HepG2 (cell line): Measurements from ENCODE around the gene ZNF23. TPM values are rescaled to one million over a fixed set of nuclear protein-coding genes. Genes with fewer than 3 reads are reported as not detected.

ENCODE experiments used
- ATAC-seq: fragments of 200-7000 bp; cut with Tn5 transposase; 3 replicates; pipeline ENCODE4 v1.9.1; 2020; ENCODE audit warnings: mild to moderate bottlenecking, moderate library complexity
- BruUV-seq: library from RNA; stranded (reverse); fragments of 400-500 nt; replicated peaks from 2 replicates; lab custom pipeline; 2021; lab: Mats Ljungman, UMichigan
- CTCF ChIA-PET: fragments of 300-600 bp; formaldehyde crosslinking; extraction: SDS; loops from one replicate; lab custom pipeline; 2021; ENCODE audit warnings: low total read pairs, inconsistent platforms, low intra/inter-chr PET ratio; lab: Yijun Ruan, JAX
- POLR2A ChIA-PET: fragments of 350-600 bp; sonication (Branson Sonifier 250); formaldehyde crosslinking; loops from one replicate; lab custom pipeline; 2020; ENCODE audit warnings: antibody characterized with exemption, inconsistent platforms; lab: Yijun Ruan, JAX
- DNase-seq: peaks from one replicate; pipeline ENCODE4 v3.0.0-alpha.2; 2015; ENCODE audit warnings: low spot score
- FAIRE-seq: peaks from 3 replicates; lab custom pipeline; 2011; peaks lifted over from hg19 to GRCh38; lab: Jason Lieb, UNC
- H2AFZ ChIP-seq: one replicate; pipeline ENCODE4 v1.6.1; 2011; ENCODE audit warnings: low read length, inconsistent platforms
- H3K27ac ChIP-seq: fragments of 300-600 bp; 3 replicates; pipeline ENCODE4 v1.8.0; 2011; ENCODE audit warnings: mixed run types, mild to moderate bottlenecking, mixed read lengths, low read length, inconsistent platforms; ENCODE audit not compliant: insufficient read depth; ENCODE audit errors: extremely low read length
- H3K27me3 ChIP-seq, 2 experiments: fragments of 200-600 bp in 1 of 2; 2 replicates in 1 of 2; 3 replicates in 1 of 2; pipeline versions ENCODE4 v1.6.0 to v1.8.0; 2011; ENCODE audit warnings: low read length in 2 of 2, mild to moderate bottlenecking in 2 of 2, moderate library complexity in 2 of 2, inconsistent platforms in 1 of 2; ENCODE audit not compliant: insufficient read depth in 2 of 2, control insufficient read depth in 1 of 2
- H3K36me3 ChIP-seq, 2 experiments: fragments of 200-600 bp in 1 of 2; replicated peaks in 1 of 2; 2 replicates in 1 of 2; 3 replicates in 1 of 2; pipeline versions ENCODE4 v1.5.1 to v1.8.0; 2011; ENCODE audit warnings: low read length in 2 of 2, inconsistent platforms in 1 of 2; ENCODE audit not compliant: insufficient read depth in 2 of 2, control insufficient read depth in 1 of 2
- H3K4me1 ChIP-seq: 2 replicates; pipeline ENCODE4 v1.5.1; 2012; ENCODE audit warnings: low read length, inconsistent platforms; ENCODE audit not compliant: insufficient read depth
- H3K4me2 ChIP-seq: 2 replicates; pipeline ENCODE4 v1.6.0; 2011; ENCODE audit warnings: low read depth, low read length, inconsistent platforms
- H3K4me3 ChIP-seq, 3 experiments: fragments of 200-600 bp in 1 of 3; sonication (generic), shearing (Covaris generic) in 1 of 3; replicated peaks in 1 of 3; 2 replicates each; pipeline ENCODE4 v1.5.1; 2011 to 2016; ENCODE audit warnings: low read length in 3 of 3, inconsistent platforms in 2 of 3, low read depth in 2 of 3, mild to moderate bottlenecking in 2 of 3, control low read depth in 1 of 3, mixed read lengths in 1 of 3; ENCODE audit not compliant: insufficient read depth in 1 of 3
- H3K79me2 ChIP-seq: one replicate; pipeline ENCODE4 v1.6.1; 2011; ENCODE audit warnings: low read length, inconsistent platforms; ENCODE audit not compliant: insufficient read depth
- H3K9ac ChIP-seq: 2 replicates; pipeline ENCODE4 v1.6.0; 2011; ENCODE audit warnings: mild to moderate bottlenecking, low read depth, low read length, inconsistent platforms; ENCODE audit not compliant: insufficient read depth
- H3K9me3 ChIP-seq: 2 replicates; pipeline ENCODE4 v1.5.1; 2012; ENCODE audit warnings: mild to moderate bottlenecking, low read length
- H4K20me1 ChIP-seq: 2 replicates; pipeline ENCODE4 v1.6.0; 2011; ENCODE audit warnings: inconsistent platforms, mild to moderate bottlenecking, low read length, moderate library complexity; ENCODE audit not compliant: insufficient read depth
- ARID3A ChIP-seq: IDR thresholded peaks from 2 replicates; pipeline ENCODE4 v1.6.1; 2012; ENCODE audit warnings: low read depth, low read length, improper control_type of control experiment
- ARNTL ChIP-seq: sonication (generic); formaldehyde crosslinking; IDR thresholded peaks from 2 replicates; pipeline ENCODE4 v1.4.0; 2020; ENCODE audit warnings: mild to moderate bottlenecking, missing genetic modification reagents
- CSRNP1 ChIP-seq: sonication (generic); formaldehyde crosslinking; IDR thresholded peaks from 2 replicates; pipeline ENCODE4 v1.8.1; 2023; ENCODE audit warnings: mild to moderate bottlenecking, missing genetic modification reagents
- DBP ChIP-seq: sonication (generic); formaldehyde crosslinking; IDR thresholded peaks from 2 replicates; pipeline ENCODE4 v1.4.0; 2020; ENCODE audit warnings: missing genetic modification reagents; ENCODE audit errors: not compliant biosample characterization
- FOXA3 ChIP-seq: IDR thresholded peaks from 2 replicates; pipeline ENCODE4 v1.6.1; 2016; ENCODE audit warnings: missing genetic modification reagents, missing compliant biosample characterization
- HOXD1 ChIP-seq: sonication (generic); formaldehyde crosslinking; IDR thresholded peaks from 2 replicates; pipeline ENCODE4 v1.5.0; 2020; ENCODE audit warnings: missing genetic modification reagents
- ISL2 ChIP-seq: sonication (generic); formaldehyde crosslinking; IDR thresholded peaks from 2 replicates; pipeline ENCODE4 v1.5.0; 2020; ENCODE audit warnings: missing genetic modification reagents
- KLF11 ChIP-seq: IDR thresholded peaks from 2 replicates; pipeline ENCODE4 v1.6.1; 2016; ENCODE audit warnings: missing compliant biosample characterization
- NPAS2 ChIP-seq: sonication (generic); formaldehyde crosslinking; IDR thresholded peaks from 2 replicates; pipeline ENCODE4 v1.8.0; 2022; ENCODE audit warnings: mild to moderate bottlenecking, missing genetic modification reagents, borderline replicate concordance
- RBFOX2 ChIP-seq: fragments of 200-400 bp; formaldehyde crosslinking; IDR thresholded peaks from 2 replicates; pipeline ENCODE4 v1.6.1; 2017; ENCODE audit warnings: low read depth, mild to moderate bottlenecking, low read length
- SMAD3 ChIP-seq: sonication (generic); formaldehyde crosslinking; IDR thresholded peaks from 2 replicates; pipeline ENCODE4 v1.4.0; 2020; ENCODE audit warnings: missing genetic modification reagents
- SMC3 ChIP-seq: IDR thresholded peaks from 2 replicates; pipeline ENCODE4 v1.6.1; 2011; ENCODE audit warnings: low read length, improper control_type of control experiment
- TEAD2 ChIP-seq: sonication (generic); formaldehyde crosslinking; IDR thresholded peaks from 2 replicates; pipeline ENCODE4 v1.9.0; 2021; ENCODE audit warnings: missing genetic modification reagents
- XBP1 ChIP-seq: sonication (generic); formaldehyde crosslinking; IDR thresholded peaks from 2 replicates; pipeline ENCODE4 v1.5.0; 2020; ENCODE audit warnings: missing genetic modification reagents
- ZNF136 ChIP-seq: sonication (generic); formaldehyde crosslinking; IDR thresholded peaks from 2 replicates; pipeline ENCODE4 v1.8.1; 2022; ENCODE audit warnings: low read depth, mild to moderate bottlenecking, moderate library complexity, missing genetic modification reagents
- ZNF331 ChIP-seq: sonication (generic); formaldehyde crosslinking; IDR thresholded peaks from 2 replicates; pipeline ENCODE4 v1.4.0; 2020; ENCODE audit warnings: missing genetic modification reagents
- ZNF569 ChIP-seq: sonication (generic); formaldehyde crosslinking; IDR thresholded peaks from 2 replicates; pipeline ENCODE4 v1.5.0; 2020; ENCODE audit warnings: mild to moderate bottlenecking, missing genetic modification reagents, moderate library complexity, borderline replicate concordance
- ZNF747 ChIP-seq: sonication (generic); formaldehyde crosslinking; IDR thresholded peaks from 2 replicates; pipeline ENCODE4 v1.8.1; 2023; ENCODE audit warnings: missing genetic modification reagents, mild to moderate bottlenecking, borderline replicate concordance
- ZNF788 ChIP-seq: sonication (generic); formaldehyde crosslinking; IDR thresholded peaks from 2 replicates; pipeline ENCODE4 v1.5.0; 2020; ENCODE audit warnings: mild to moderate bottlenecking, missing genetic modification reagents, borderline replicate concordance
- WGBS: methylation state at CpG from one replicate; pipeline ENCODE4 v1.1.6; 2017; ENCODE audit warnings: low lambda C conversion rate; 5-methylcytosine and 5-hydroxymethylcytosine counted together
- in situ Hi-C: cut with HindIII; loops from 2 replicates; pipeline ENCODE4 v1.10.0; 2017; ENCODE audit warnings: low pct_unique_long_range_greater_than_20kb; ENCODE audit not compliant: extremely low pct_ligation_motif_present
- intact Hi-C: fragments of 100-400 bp; cut with micrococcal nuclease; formaldehyde crosslinking; loops from one replicate; pipeline ENCODE4 v1.10.0; 2022; ENCODE audit not compliant: unreplicated experiment
- polyA plus RNA-seq, 8 experiments: library from polyadenylated mRNA; depleted of rRNA in 3 of 8; stranded (reverse) in 7 of 8; unstranded in 1 of 8; fragments of >200 nt; fragmentation: Illumina TruSeq in 4 of 8; extraction: Trizol in 4 of 8; gene quantifications; 2 replicates each; pipeline versions ENCODE4 v1.2.1 to v1.2.3, GENCODE V29; 2011 to 2016; ENCODE audit warnings: low read depth in 4 of 8, missing spikeins in 1 of 8, mixed read lengths in 1 of 8; ENCODE audit not compliant: insufficient read depth in 1 of 8
- total RNA-seq, 5 experiments: library from RNA; depleted of rRNA; stranded (reverse); fragments of >200 nt; fragmentation: Illumina TruSeq; extraction: Trizol; gene quantifications; 2 replicates each; pipeline ENCODE4 v1.2.3, GENCODE V29; 2016; ENCODE audit warnings: low read depth in 1 of 5

Gene ZNF23
- total and polyA plus RNA-seq, 2 of the 13 experiments (the other 11 are each of a cell fraction or from before 2014, with no cell fraction given), result 8.6 to 12.2 TPM

- TF ChIP-seq ZNF569 (CRISPR knock-in tag) (no peak), ZNF747 (CRISPR knock-in tag) (no peak), NPAS2 (CRISPR knock-in tag) (no peak), KLF11 (CRISPR knock-in tag) (no peak), SMC3 (no peak)
Measured at GRCh38 chr16:71413341-71413740, 48.7 kb downstream of the ZNF23 start (continued).

DNA sequence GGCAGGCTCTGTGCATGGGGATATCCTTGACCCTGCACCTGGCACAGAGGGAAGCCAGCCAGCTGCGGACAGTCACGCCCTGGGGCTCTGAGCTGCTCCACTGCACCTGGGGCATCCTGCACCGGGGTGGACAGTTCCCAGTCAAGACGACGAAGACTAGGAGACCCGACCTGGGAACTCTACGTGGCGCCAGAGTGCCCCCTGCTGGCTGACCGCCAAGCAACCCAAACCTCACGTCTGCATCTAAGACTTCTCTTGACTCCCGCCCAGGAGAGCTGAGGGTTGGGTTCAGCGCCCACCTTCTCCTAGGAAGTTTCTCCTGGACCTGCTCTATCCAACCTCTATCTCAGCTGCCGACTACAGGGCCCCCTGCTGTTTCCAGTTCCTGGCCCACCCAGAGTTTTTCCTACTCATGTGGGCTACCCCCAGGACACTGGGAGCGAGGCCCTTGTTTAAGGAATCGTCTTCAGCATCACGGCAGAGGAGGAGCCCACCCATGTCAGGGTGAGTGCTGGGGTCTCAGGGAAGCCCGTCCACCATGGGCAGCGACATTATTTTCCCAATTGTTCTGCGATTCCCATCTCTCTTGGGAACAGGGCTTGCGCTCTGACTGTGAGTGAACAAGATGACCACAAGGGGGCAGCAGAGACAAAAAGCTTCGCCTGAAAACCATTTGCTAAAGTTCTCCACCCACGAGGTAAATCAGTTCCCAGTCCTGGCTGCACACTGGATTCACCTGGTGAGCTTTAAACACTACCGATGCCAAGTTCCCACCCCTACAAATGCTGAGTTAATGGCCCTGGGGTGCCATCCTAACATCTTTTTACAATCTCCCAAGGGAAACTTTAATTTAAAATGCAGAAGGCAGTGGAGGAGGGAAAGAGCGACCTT is 49.5 kb downstream of the ZNF23 start:
- peak; percentile 90 for ATAC-seq
- Histone ChIP-seq H3K4me2 (peak overlapping the region; percentile 19; the same call in 1 of the 2 replicates), H3K36me3 (no peaks in the 10 kb centered on the region)
- TF ChIP-seq ZNF788 (no peak), ZNF331 (CRISPR knock-in tag) (peak; percentile 60; the same call in 1 of the 2 replicates), DBP (no peak), RBFOX2 (no peak), CSRNP1 (CRISPR knock-in tag) (no peak), TEAD2 (CRISPR knock-in tag) (no peak), FOXA3 (CRISPR knock-in tag) (no peak), XBP1 (CRISPR knock-in tag) (no peak), SMAD3 (no peak), ZNF136 (CRISPR knock-in tag) (peak; percentile 43; the same call in 1 of the 2 replicates), HOXD1 (no peak), ISL2 (CRISPR knock-in tag) (no peak), ARNTL (CRISPR knock-in tag) (0 out of 2 replicates have a peak, but pooled peaks have one; percentile 18), ARID3A (no peak)

More for the DNA sequence above, 49.5 kb downstream of the ZNF23 start:
- in situ Hi-C loops (loop anchor here (5.0 kb wide), 1 partner anchor 90 kb away; no protein-coding TSS in a partner anchor), intact Hi-C loops (loop anchor here (1.0 to 5.0 kb wide), 5 partner anchors 10 to 140 kb away; no protein-coding TSS in a partner anchor)
- Histone ChIP-seq H3K9ac (no peak overlapping the region), H4K20me1 (0 out of 2 replicates have a peak, but pooled peaks cover 3% of the 10 kb centered on the region), H3K27ac (no peak overlapping the region), H3K9me3 (no peaks in the 10 kb centered on the region), H3K4me3 (no peak overlapping the region), H2AFZ (no peak overlapping the region), H3K27me3 (peaks cover 2 to 56% of the 10 kb centered on the region in 2 experiments), H3K4me1 (peaks cover 11% of the 10 kb centered on the region; the same call in 1 of the 2 replicates), H3K79me2 (no peaks in the 10 kb centered on the region)
- peak; percentile 82 for FAIRE-seq
- peak; percentile 78 for DNase-seq
- ChIA-PET POLR2A (interaction anchor here (1.2 kb wide), 1 partner anchor 14 kb away, joined by 5 read pairs; no protein-coding TSS in a partner anchor), CTCF (interaction anchor here (1.3 to 2.4 kb wide), 9 partner anchors 10 to 233 kb away, joined by 4 to 53 read pairs (median 7); partner anchors contain the start of gene TLE7)
- 13% methylated on average over 16 of the region's 24 CpGs for WGBS
- BruUV-seq, result no TSS peak
